ENCODE results near the gene SELENOI. TPM values are rescaled to one million over a fixed set of nuclear protein-coding genes. Genes with fewer than 3 reads are reported as not detected.
A peak's percentile ranks its signal among the peaks of the same experiment; 100 is the strongest.
"Not testable (repeated sequence)": the region's sequence is repeated elsewhere in the genome, so short reads cannot be mapped to it uniquely, and the experiment has no call there.

Gene SELENOI
- total and polyA plus RNA-seq, 3 experiments from 2014 or later = 3.2 to 61.9 (median 58.4) TPM

- ChIA-PET CTCF (no interaction called here), POLR2A (no interaction called here)
- H3K4me1 Mint-ChIP-seq = no peaks in the 10 kb centered on the region
Observed at GRCh38 chr2:26302846-26303245, 43.1 kb upstream of the SELENOI start.

GRCh38 chr2:26305094-26305493 lies 40.8 kb upstream of the SELENOI start:
- H3K27me3 Mint-ChIP-seq; H3K4me3 ChIP-seq (ENCODE audit: low read length); H3K4me1 ChIP-seq (ENCODE audit: insufficient read depth, low read length); H3K36me3 Mint-ChIP-seq; H3K9me3 ChIP-seq (ENCODE audit: low read length); H3K4me3 Mint-ChIP-seq; H3K4me1 Mint-ChIP-seq; H3K27ac Mint-ChIP-seq; H3K9me3 Mint-ChIP-seq; H3K27me3 ChIP-seq (ENCODE audit: insufficient read depth, low read length, poor library complexity, severe bottlenecking); H3K36me3 ChIP-seq (ENCODE audit: insufficient read depth, low read length); CTCF ChIA-PET; DNase-seq; H3K27ac ChIP-seq (ENCODE audit: low read depth, low read length); POLR2A ChIA-PET: not testable (repeated sequence)

More at GRCh38 chr2:26302846-26303245, 43.1 kb upstream of the SELENOI start:
- Mint-ChIP-seq H3K4me3 (no peak overlapping the region), H3K27me3 (no peaks in the 10 kb centered on the region), H3K36me3 (peaks cover 0 to 3% (median 0%) of the 10 kb centered on the region in 3 donors), H3K9me3 (no peaks in the 10 kb centered on the region), H3K27ac (peak overlapping the region in 1 of 8 donors; percentile 60)
- Histone ChIP-seq H3K9me3 (ENCODE audit: low read length) (no peaks in the 10 kb centered on the region), H3K27me3 (ENCODE audit: insufficient read depth, low read length, poor library complexity, severe bottlenecking) (no peaks in the 10 kb centered on the region), H3K4me1 (ENCODE audit: insufficient read depth, low read length) (peaks cover 14% of the 10 kb centered on the region), H3K36me3 (ENCODE audit: insufficient read depth, low read length) (no peaks in the 10 kb centered on the region), H3K27ac (ENCODE audit: low read depth, low read length) (no peak overlapping the region), H3K4me3 (ENCODE audit: low read length) (no peak overlapping the region)
- no peak for DNase-seq

- no peak overlapping the region for H3K4me3 ChIP-seq (ENCODE audit: low read length)
- no peaks in the 10 kb centered on the region for H3K36me3 ChIP-seq (ENCODE audit: insufficient read depth, low read length)
- ChIA-PET CTCF (no interaction called here), POLR2A (no interaction called here)
- H3K27me3 ChIP-seq (ENCODE audit: insufficient read depth, low read length, poor library complexity, severe bottlenecking) = no peaks in the 10 kb centered on the region
- Mint-ChIP-seq H3K4me1 (no peaks in the 10 kb centered on the region), H3K27me3 (no peaks in the 10 kb centered on the region), H3K9me3 (no peaks in the 10 kb centered on the region), H3K4me3 (no peak overlapping the region), H3K27ac (no peak overlapping the region), H3K36me3 (peaks cover 0 to 3% (median 0%) of the 10 kb centered on the region in 3 donors)
- DNase-seq = no peak
- no peak overlapping the region for H3K27ac ChIP-seq (ENCODE audit: low read depth, low read length)
- H3K4me1 ChIP-seq (ENCODE audit: insufficient read depth, low read length) = peaks cover 5% of the 10 kb centered on the region
- H3K9me3 ChIP-seq (ENCODE audit: low read length) = no peaks in the 10 kb centered on the region
Observed at GRCh38 chr2:26305540-26305939, 40.4 kb upstream of the SELENOI start.

GRCh38 chr2:26309921-26310320 lies 36.0 kb upstream of the SELENOI start:
- Mint-ChIP-seq H3K4me1 (no peaks in the 10 kb centered on the region), H3K27ac (no peak overlapping the region), H3K27me3 (no peaks in the 10 kb centered on the region), H3K4me3 (no peak overlapping the region), H3K9me3 (no peaks in the 10 kb centered on the region), H3K36me3 (no peaks in the 10 kb centered on the region)
- Histone ChIP-seq H3K4me1 (ENCODE audit: insufficient read depth, low read length) (no peaks in the 10 kb centered on the region), H3K27me3 (ENCODE audit: insufficient read depth, low read length, poor library complexity, severe bottlenecking) (no peaks in the 10 kb centered on the region), H3K27ac (ENCODE audit: low read depth, low read length) (no peak overlapping the region), H3K36me3 (ENCODE audit: insufficient read depth, low read length) (no peaks in the 10 kb centered on the region), H3K4me3 (ENCODE audit: low read length) (no peak overlapping the region), H3K9me3 (ENCODE audit: low read length) (no peaks in the 10 kb centered on the region)
- DNase-seq = no peak
- CTCF ChIA-PET = no interaction called here
- POLR2A ChIA-PET = interaction anchor here (0.6 kb wide), 1 partner anchor 13 kb away, joined by 3 read pairs; no protein-coding TSS in a partner anchor

GRCh38 chr2:26312471-26312870 lies 33.5 kb upstream of the SELENOI start:
- Histone ChIP-seq H3K4me1 (ENCODE audit: insufficient read depth, low read length) (no peaks in the 10 kb centered on the region), H3K9me3 (ENCODE audit: low read length) (no peaks in the 10 kb centered on the region), H3K4me3 (ENCODE audit: low read length) (no peak overlapping the region), H3K36me3 (ENCODE audit: insufficient read depth, low read length) (no peaks in the 10 kb centered on the region), H3K27ac (ENCODE audit: low read depth, low read length) (no peak overlapping the region), H3K27me3 (ENCODE audit: insufficient read depth, low read length, poor library complexity, severe bottlenecking) (no peaks in the 10 kb centered on the region)
- DNase-seq = no peak
- H3K27me3 Mint-ChIP-seq = no peaks in the 10 kb centered on the region
- ChIA-PET POLR2A (no interaction called here), CTCF (no interaction called here)
- no peak overlapping the region for H3K4me3 Mint-ChIP-seq
- no peaks in the 10 kb centered on the region for H3K4me1 Mint-ChIP-seq
- no peaks in the 10 kb centered on the region for H3K36me3 Mint-ChIP-seq
- no peak overlapping the region for H3K27ac Mint-ChIP-seq
- no peaks in the 10 kb centered on the region for H3K9me3 Mint-ChIP-seq

- H3K4me1 ChIP-seq (ENCODE audit: insufficient read depth, low read length) = no peaks in the 10 kb centered on the region
- H3K27ac Mint-ChIP-seq = no peak overlapping the region
- no peaks in the 10 kb centered on the region for H3K27me3 Mint-ChIP-seq
- no peak overlapping the region for H3K4me3 Mint-ChIP-seq
- H3K36me3 Mint-ChIP-seq = no peaks in the 10 kb centered on the region
- H3K4me3 ChIP-seq (ENCODE audit: low read length) = no peak overlapping the region
- H3K4me1 Mint-ChIP-seq = no peaks in the 10 kb centered on the region
- CTCF ChIA-PET = no interaction called here
- no peaks in the 10 kb centered on the region for H3K9me3 ChIP-seq (ENCODE audit: low read length)
- no peaks in the 10 kb centered on the region for H3K36me3 ChIP-seq (ENCODE audit: insufficient read depth, low read length)
- H3K27ac ChIP-seq (ENCODE audit: low read depth, low read length) = no peak overlapping the region
- H3K9me3 Mint-ChIP-seq = no peaks in the 10 kb centered on the region
- no peak for DNase-seq
- POLR2A ChIA-PET = no interaction called here
- H3K27me3 ChIP-seq (ENCODE audit: insufficient read depth, low read length, poor library complexity, severe bottlenecking) = no peaks in the 10 kb centered on the region
Observed at GRCh38 chr2:26313446-26313845, 32.5 kb upstream of the SELENOI start.

- Histone ChIP-seq H3K27me3 (ENCODE audit: insufficient read depth, low read length, poor library complexity, severe bottlenecking) (no peaks in the 10 kb centered on the region), H3K36me3 (ENCODE audit: insufficient read depth, low read length) (no peaks in the 10 kb centered on the region), H3K27ac (ENCODE audit: low read depth, low read length) (no peak overlapping the region), H3K4me1 (ENCODE audit: insufficient read depth, low read length) (no peaks in the 10 kb centered on the region), H3K9me3 (ENCODE audit: low read length) (no peaks in the 10 kb centered on the region), H3K4me3 (ENCODE audit: low read length) (no peak overlapping the region)
- H3K9me3 Mint-ChIP-seq = no peaks in the 10 kb centered on the region
- H3K27me3 Mint-ChIP-seq = no peaks in the 10 kb centered on the region
- POLR2A ChIA-PET = no interaction called here
- H3K4me1 Mint-ChIP-seq = no peaks in the 10 kb centered on the region
- no peak for DNase-seq
- CTCF ChIA-PET = no interaction called here
- H3K4me3 Mint-ChIP-seq = no peak overlapping the region
- H3K27ac Mint-ChIP-seq = no peak overlapping the region
- H3K36me3 Mint-ChIP-seq = no peaks in the 10 kb centered on the region
Observed at GRCh38 chr2:26314243-26314642, 31.7 kb upstream of the SELENOI start.

- H3K27ac Mint-ChIP-seq = no peak overlapping the region
Observed at GRCh38 chr2:26316041-26316440, 29.9 kb upstream of the SELENOI start.

GRCh38 chr2:26316845-26317244 lies 29.1 kb upstream of the SELENOI start:
- POLR2A ChIA-PET = no interaction called here
- Mint-ChIP-seq H3K9me3 (no peaks in the 10 kb centered on the region), H3K4me1 (peaks cover 0 to 2% (median 0%) of the 10 kb centered on the region in 3 donors), H3K36me3 (no peaks in the 10 kb centered on the region), H3K27ac (no peak overlapping the region), H3K4me3 (no peak overlapping the region), H3K27me3 (no peaks in the 10 kb centered on the region)
- no peak for DNase-seq
- H3K27ac ChIP-seq (ENCODE audit: low read depth, low read length) = no peak overlapping the region
- no peaks in the 10 kb centered on the region for H3K9me3 ChIP-seq (ENCODE audit: low read length)
- no peaks in the 10 kb centered on the region for H3K27me3 ChIP-seq (ENCODE audit: insufficient read depth, low read length, poor library complexity, severe bottlenecking)
- H3K36me3 ChIP-seq (ENCODE audit: insufficient read depth, low read length) = no peaks in the 10 kb centered on the region
- no peak overlapping the region for H3K4me3 ChIP-seq (ENCODE audit: low read length)
- H3K4me1 ChIP-seq (ENCODE audit: insufficient read depth, low read length) = no peaks in the 10 kb centered on the region
- CTCF ChIA-PET = no interaction called here

More at GRCh38 chr2:26316041-26316440, 29.9 kb upstream of the SELENOI start:
- Histone ChIP-seq H3K27me3 (ENCODE audit: insufficient read depth, low read length, poor library complexity, severe bottlenecking) (no peaks in the 10 kb centered on the region), H3K36me3 (ENCODE audit: insufficient read depth, low read length) (no peaks in the 10 kb centered on the region), H3K27ac (ENCODE audit: low read depth, low read length) (no peak overlapping the region), H3K4me1 (ENCODE audit: insufficient read depth, low read length) (no peaks in the 10 kb centered on the region), H3K4me3 (ENCODE audit: low read length) (no peak overlapping the region), H3K9me3 (ENCODE audit: low read length) (no peaks in the 10 kb centered on the region)
- H3K9me3 Mint-ChIP-seq = no peaks in the 10 kb centered on the region
- H3K4me3 Mint-ChIP-seq = no peak overlapping the region
- no peak for DNase-seq
- ChIA-PET POLR2A (no interaction called here), CTCF (no interaction called here)
- peaks cover 0 to 2% (median 0%) of the 10 kb centered on the region in 3 donors for H3K4me1 Mint-ChIP-seq
- H3K27me3 Mint-ChIP-seq = no peaks in the 10 kb centered on the region
- H3K36me3 Mint-ChIP-seq = no peaks in the 10 kb centered on the region
